Adrenal gland (tissue), 19 donors: Measurements from ENCODE around the gene RAD17. TPM values are rescaled to one million over a fixed set of nuclear protein-coding genes. Genes with fewer than 3 reads are reported as not detected.

Source experiments
- DNase-seq, 7 donors: peaks; one replicate each; pipeline ENCODE4 v3.0.0-alpha.2; 2019 to 2020
- H3K27ac ChIP-seq, 5 donors: fragments of 200-600 bp; sonication (generic) in 4 of 5; 1 replicate in 3 of 5; 2 replicates in 2 of 5; pipeline versions ENCODE4 v1.5.1 to v1.8.0; 2016 to 2020; ENCODE audit warnings: mild to moderate bottlenecking in 1 of 5
- H3K27me3 ChIP-seq: fragments of 200-600 bp; 2 replicates; pipeline ENCODE4 v1.8.0; 2021
- H3K36me3 ChIP-seq, 2 donors: fragments of 200-600 bp; replicated peaks in 1 of 2; 1 replicate in 1 of 2; 2 replicates in 1 of 2; pipeline versions ENCODE4 v1.5.1 to v1.8.0; 2018 to 2022
- H3K4me1 ChIP-seq, 2 donors: fragments of 200-600 bp; replicated peaks in 1 of 2; 1 replicate in 1 of 2; 2 replicates in 1 of 2; pipeline versions ENCODE4 v1.5.1 to v1.8.0; 2018 to 2021
- H3K4me3 ChIP-seq, 4 donors: fragments of 200-600 bp; sonication (generic) in 3 of 4; one replicate each; pipeline ENCODE4 v1.5.1; 2016 to 2018
- H3K9me3 ChIP-seq, 3 donors: fragments of 200-600 bp; sonication (generic) in 1 of 3; replicated peaks in 1 of 3; 1 replicate in 2 of 3; 2 replicates in 1 of 3; pipeline versions ENCODE4 v1.5.1 to v1.8.0; 2016 to 2021
- CTCF ChIP-seq, 6 experiments: fragments of 450-650 bp in 4 of 6; fragments of 200-600 bp in 2 of 6; sonication (generic) in 1 of 6; IDR thresholded peaks; 1 replicate in 5 of 6; 2 replicates in 1 of 6; pipeline versions ENCODE4 v1.5.1 to v1.8.0; 2016 to 2021; ENCODE audit warnings: antibody characterized with exemption in 6 of 6, mild to moderate bottlenecking in 2 of 6, moderate library complexity in 1 of 6
- POLR2A ChIP-seq, 2 donors: fragments of 450-650 bp; IDR thresholded peaks; one replicate each; pipeline ENCODE4 v1.6.1; 2017; ENCODE audit warnings: antibody characterized with exemption in 2 of 2, mild to moderate bottlenecking in 2 of 2, moderate library complexity in 1 of 2
- WGBS, 4 donors: extraction: QIAGEN DNeasy Blood & Tissue Kit in 2 of 4; methylation state at CpG; one replicate each; pipeline versions ENCODE4 v1.1.5 to v1.1.7; 2013 to 2017; 5-methylcytosine and 5-hydroxymethylcytosine counted together
- intact Hi-C, 2 donors: fragments of 100-400 bp; cut with DNase I; formaldehyde crosslinking; loops; one replicate each; pipeline versions ENCODE4 v1.14.1 to v1.15.0; 2022 to 2023
- long read RNA-seq, 10 donors: library from polyadenylated mRNA in 3 of 10; unstranded in 2 of 10; stranded (forward) in 1 of 10; transcript quantifications; one replicate each; pipeline ENCODE4 v2.0.0 and lab custom pipeline, GENCODE V29; 2021 to 2026
- polyA plus RNA-seq, 3 donors: library from polyadenylated mRNA; stranded (reverse); fragments of 200-250 nt in 2 of 3; fragments of 350-450 nt in 1 of 3; fragmentation: Illumina TruSeq in 1 of 3; extraction: RNeasy Lipid Tissue Mini Kit (QIAGEN cat#74804) in 1 of 3; gene quantifications; one replicate each; pipeline ENCODE4 v1.2.3, GENCODE V29; 2013 to 2014
- total RNA-seq, 9 donors: library from RNA; depleted of rRNA in 4 of 9; stranded (reverse); fragments of >200 nt in 4 of 9; fragments of 120-200 nt in 1 of 9; fragmentation: NEBNext Ultra II Directional in 1 of 9; extraction: Animal tissue kit (Norgen Biotek cat#: 25700) in 1 of 9; gene quantifications; one replicate each; pipeline versions ENCODE4 v1.1.0 to v1.2.4, GENCODE V29; 2013 to 2023
- donor health status: healthy with polysubstance abuse.
- donor health status: Bipolar disorder and iron deficiency.
- donor health status: DM: yes; HTN: yes; CAD: no.
- donor health status: DM: no; HTN: no; CAD: no.
- donor health status: DM: no; HTN: no; CAD: no.
- donor health status: DM: yes; HTN: yes; CAD: no.

Gene RAD17
- 10 to 100 TPM; 16.7 to 27.3 (median 20.9) TPM for total RNA-seq
- 10 to 100 TPM; 10.4 to 33.6 (median 16.6) TPM for polyA plus RNA-seq
- long read RNA-seq, donor 1, result 0 reads
- long read RNA-seq, donor 2, partial matches to known transcripts, result 5 of 6 reads
- long read RNA-seq, donor 2, other reads (novel, unspliced or antisense), result 0 of 6 reads
- long read RNA-seq, donor 3, partial matches to known transcripts, result 0 of 5 reads
- long read RNA-seq, donor 3, other reads (novel, unspliced or antisense), result 0 of 5 reads
- long read RNA-seq, donor 4, partial matches to known transcripts, result 7 of 11 reads
- long read RNA-seq, donor 4, other reads (novel, unspliced or antisense), result 2 of 11 reads
- long read RNA-seq, donor 5, transcript RAD17-220 (18 exons, 3,057 nt), result minor isoform, 11 of 43 reads
- long read RNA-seq, donor 5, transcript RAD17-204 (18 exons, 2,943 nt), result major isoform, 15 of 43 reads
- long read RNA-seq, donor 5, partial matches to known transcripts, result 4 of 43 reads
- long read RNA-seq, donor 5, other reads (novel, unspliced or antisense), result 7 of 43 reads
- long read RNA-seq, donor 6, partial matches to known transcripts, result 4 of 4 reads
- long read RNA-seq, donor 6, other reads (novel, unspliced or antisense), result 0 of 4 reads
- long read RNA-seq, donor 7, partial matches to known transcripts, result 0 of 1 reads
- long read RNA-seq, donor 7, other reads (novel, unspliced or antisense), result 0 of 1 reads
- long read RNA-seq, donor 8, partial matches to known transcripts, result 0 of 4 reads
- long read RNA-seq, donor 8, other reads (novel, unspliced or antisense), result 0 of 4 reads
- long read RNA-seq, donor 9, result 0 reads
- long read RNA-seq, donor 10, result 0 reads

GRCh38 chr5:69369340-69370121, at the start of gene RAD17, which contains the start of the genes AK6 and TAF9:
TSS of gene RAD17 (plus strand) at chr5:69369818. CDS start at chr5:69372209, 2,391 bp downstream.
TSS of gene AK6 (minus strand) at chr5:69369520. CDS start at chr5:69369490, 30 bp downstream.
TSS of gene TAF9 (minus strand) at chr5:69369520. CDS start at chr5:69365737, 3,783 bp downstream.
- TF ChIP-seq POLR2A (IDR thresholded peaks at IDR 0.05), result peak; percentile 54 to 79
- TF ChIP-seq CTCF (IDR thresholded peaks at IDR 0.05), result peak in 1 of 6 experiments; percentile 6
- WGBS, 4 donors, result 0 to 1% (median 0%) methylated on average over 2 to 66 of the region's 66 CpGs
- Histone ChIP-seq H3K4me1 (peaks cover 13 to 40% of the 10 kb centered on the region in 2 donors), H3K27me3 (no peaks in the 10 kb centered on the region), H3K4me3 (peak within 1 kb of the TSS; percentile 74 to 96 (median 89)), H3K9me3 (no peaks in the 10 kb centered on the region), H3K27ac (peak within 1 kb of the TSS; percentile 98 to 99 (median 99)), H3K36me3 (peaks cover 0 to 27% of the 10 kb centered on the region in 2 donors)
- intact Hi-C loops, result loop anchor here in 1 of 2 donors (10.0 kb wide), 1 partner anchor 275 kb away; the partner anchor contains the start of gene SLC30A5
- peak; percentile 92 to 94 (median 92) for DNase-seq

GRCh38 chr5:69326365-69326764, 43.3 kb upstream of the RAD17 start:
- H3K27ac ChIP-seq, result no peak overlapping the region

GRCh38 chr5:69329905-69330489, 39.6 kb upstream of the RAD17 start:
- peak in 1 of 7 donors; percentile 33 for DNase-seq
- Histone ChIP-seq H3K9me3 (no peaks in the 10 kb centered on the region), H3K4me3 (no peak overlapping the region), H3K4me1 (peaks cover 0 to 13% of the 10 kb centered on the region in 2 donors), H3K27me3 (no peaks in the 10 kb centered on the region), H3K27ac (no peak overlapping the region), H3K36me3 (no peaks in the 10 kb centered on the region)
- WGBS, 4 donors, result 91 to 97% (median 91%) methylated on average over 9 of the region's 9 CpGs
- TF ChIP-seq CTCF (IDR thresholded peaks at IDR 0.05) (no peak), POLR2A (IDR thresholded peaks at IDR 0.05) (no peak)
- intact Hi-C loops, result loop anchor here in 1 of 2 donors (10.0 kb wide), 2 partner anchors 235 to 285 kb away; partner anchors contain the start of gene SLC30A5

More at GRCh38 chr5:69326365-69326764, 43.3 kb upstream of the RAD17 start:
- no peaks in the 10 kb centered on the region for H3K4me1 ChIP-seq
- WGBS, 4 donors, result 81 to 100% (median 96%) methylated on average over 1 of the region's 1 CpG
- H3K4me3 ChIP-seq, result no peak overlapping the region
- TF ChIP-seq POLR2A (IDR thresholded peaks at IDR 0.05) (no peak), CTCF (IDR thresholded peaks at IDR 0.05) (no peak)
- intact Hi-C loops, result no loop called here
- DNase-seq, result no peak
- H3K9me3 ChIP-seq, result no peaks in the 10 kb centered on the region
- no peaks in the 10 kb centered on the region for H3K27me3 ChIP-seq
- no peaks in the 10 kb centered on the region for H3K36me3 ChIP-seq
